Measurements from ENCODE around the gene ERBB4. TPM values are rescaled to one million over a fixed set of nuclear protein-coding genes. Genes with fewer than 3 reads are reported as not detected.

The ERBB4 gene
- total RNA-seq, 4 donors from 2014 or later, result 0.16 to 12.7 (median 0.27) TPM; not detected in 1

DNA sequence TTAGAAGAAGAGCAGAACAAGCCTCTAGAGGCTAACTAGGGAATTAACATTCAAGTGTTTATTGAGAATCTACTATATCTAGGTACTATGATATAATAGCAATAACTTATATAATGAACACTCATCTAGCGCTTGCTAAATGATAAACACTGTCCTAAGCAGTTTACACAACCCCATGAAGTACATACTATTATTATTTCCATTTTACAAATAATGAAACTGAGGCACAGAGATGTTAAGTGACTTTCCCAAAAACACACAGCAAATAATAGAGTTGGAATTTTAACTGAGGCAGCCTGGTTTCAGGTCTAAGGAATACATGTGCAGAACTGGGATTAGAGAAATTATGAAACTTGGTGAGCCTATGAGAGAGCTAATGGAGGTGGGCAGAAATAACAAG lies 1088.8 kb downstream of the ERBB4 start:
- 81 to 93% methylated on average over 1 of the region's 1 CpG for WGBS, 2 donors (ENCODE audit: low coverage in 1 of 2)
- no peak overlapping the region for H3K27ac ChIP-seq
- H3K9me3 ChIP-seq, result no peaks in the 10 kb centered on the region
- no peaks in the 10 kb centered on the region for H3K4me1 ChIP-seq
- intact Hi-C loops (cut with DNase I; ENCODE audit: low total_unique reads), result no loop called here
- TF ChIP-seq POLR2A (IDR thresholded peaks at IDR 0.05) (no peak), POLR2AphosphoS5 (IDR thresholded peaks at IDR 0.05) (no peak), EP300 (IDR thresholded peaks at IDR 0.05; ENCODE audit: low read depth) (no peak)
- TF ChIP-seq, protein P1, sequence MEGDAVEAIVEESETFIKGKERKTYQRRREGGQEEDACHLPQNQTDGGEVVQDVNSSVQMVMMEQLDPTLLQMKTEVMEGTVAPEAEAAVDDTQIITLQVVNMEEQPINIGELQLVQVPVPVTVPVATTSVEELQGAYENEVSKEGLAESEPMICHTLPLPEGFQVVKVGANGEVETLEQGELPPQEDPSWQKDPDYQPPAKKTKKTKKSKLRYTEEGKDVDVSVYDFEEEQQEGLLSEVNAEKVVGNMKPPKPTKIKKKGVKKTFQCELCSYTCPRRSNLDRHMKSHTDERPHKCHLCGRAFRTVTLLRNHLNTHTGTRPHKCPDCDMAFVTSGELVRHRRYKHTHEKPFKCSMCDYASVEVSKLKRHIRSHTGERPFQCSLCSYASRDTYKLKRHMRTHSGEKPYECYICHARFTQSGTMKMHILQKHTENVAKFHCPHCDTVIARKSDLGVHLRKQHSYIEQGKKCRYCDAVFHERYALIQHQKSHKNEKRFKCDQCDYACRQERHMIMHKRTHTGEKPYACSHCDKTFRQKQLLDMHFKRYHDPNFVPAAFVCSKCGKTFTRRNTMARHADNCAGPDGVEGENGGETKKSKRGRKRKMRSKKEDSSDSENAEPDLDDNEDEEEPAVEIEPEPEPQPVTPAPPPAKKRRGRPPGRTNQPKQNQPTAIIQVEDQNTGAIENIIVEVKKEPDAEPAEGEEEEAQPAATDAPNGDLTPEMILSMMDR (IDR thresholded peaks at IDR 0.05), result no peak
- H3K27me3 ChIP-seq, result no peaks in the 10 kb centered on the region
- no peak for DNase-seq
- H3K4me3 ChIP-seq, result no peak overlapping the region
- no peaks in the 10 kb centered on the region for H3K36me3 ChIP-seq
- in situ Hi-C loops (cut with MboI; ENCODE audit: low pct_ligation_motif_present in 1 of 4, low pct_unique_long_range_greater_than_20kb in 1 of 4, low sequenced_read_pairs in 3 of 4), result no loop called here

DNA sequence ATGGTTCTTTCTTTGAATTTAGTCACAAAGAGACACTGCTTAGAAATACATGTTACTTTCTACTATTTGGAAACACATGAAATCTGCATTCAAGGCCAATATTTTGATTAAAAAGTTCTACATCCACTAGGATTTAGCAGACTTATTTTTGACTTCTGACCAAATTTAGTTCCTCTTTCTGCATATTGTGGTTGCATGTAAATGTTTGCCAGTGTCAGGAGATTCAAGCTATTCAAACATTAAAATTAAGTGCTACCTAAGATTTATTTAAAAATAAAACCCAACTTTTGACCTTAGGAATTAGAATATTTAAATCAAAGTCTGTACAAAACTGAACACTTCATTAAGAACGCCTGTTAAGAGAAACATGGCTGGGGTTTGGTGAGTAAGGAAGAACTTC lies 1091.1 kb downstream of the ERBB4 start:
- Histone ChIP-seq H3K27me3 (no peaks in the 10 kb centered on the region), H3K27ac (no peak overlapping the region), H3K36me3 (no peaks in the 10 kb centered on the region), H3K4me1 (no peaks in the 10 kb centered on the region), H3K4me3 (no peak overlapping the region), H3K9me3 (no peaks in the 10 kb centered on the region)
- no peak for DNase-seq
- TF ChIP-seq EP300 (IDR thresholded peaks at IDR 0.05; ENCODE audit: low read depth) (no peak), POLR2A (IDR thresholded peaks at IDR 0.05) (no peak), POLR2AphosphoS5 (IDR thresholded peaks at IDR 0.05) (no peak)
- TF ChIP-seq, protein P1 (IDR thresholded peaks at IDR 0.05), result no peak
- WGBS, 2 donors (ENCODE audit: low coverage in 1 of 2), result 64 to 71% methylated on average over 1 of the region's 1 CpG
- intact Hi-C loops (cut with DNase I; ENCODE audit: low total_unique reads) (no loop called here), in situ Hi-C loops (cut with MboI; ENCODE audit: low pct_ligation_motif_present in 1 of 4, low pct_unique_long_range_greater_than_20kb in 1 of 4, low sequenced_read_pairs in 3 of 4) (no loop called here)

DNA sequence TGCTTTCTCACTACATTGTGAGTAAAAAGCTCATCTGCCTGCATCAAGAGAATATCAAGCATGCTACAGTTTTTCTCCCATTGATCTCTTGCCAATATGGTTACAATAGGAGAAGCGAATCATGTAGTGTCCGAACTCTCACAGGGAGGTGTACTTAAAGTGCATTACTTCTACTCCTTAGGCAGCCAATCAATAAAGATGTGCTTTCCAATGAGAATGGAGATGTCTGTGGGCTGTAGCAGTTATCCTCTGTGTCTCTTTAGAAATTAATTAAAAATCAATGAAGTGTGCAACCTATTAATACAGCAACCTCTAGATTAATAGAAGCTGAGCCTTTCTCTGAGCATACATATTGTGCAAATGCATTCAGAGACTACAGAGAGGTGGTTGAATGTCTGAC lies 1098.5 kb downstream of the ERBB4 start:
- H3K4me3 ChIP-seq, result no peak overlapping the region
- H3K4me1 ChIP-seq, result no peaks in the 10 kb centered on the region
- WGBS, 2 donors (ENCODE audit: low coverage in 1 of 2), result 97 to 100% methylated on average over 2 of the region's 2 CpGs
- in situ Hi-C loops (cut with MboI; ENCODE audit: low pct_ligation_motif_present in 1 of 4, low pct_unique_long_range_greater_than_20kb in 1 of 4, low sequenced_read_pairs in 3 of 4), result no loop called here
- no peaks in the 10 kb centered on the region for H3K36me3 ChIP-seq
- no peaks in the 10 kb centered on the region for H3K27me3 ChIP-seq
- no peak overlapping the region for H3K27ac ChIP-seq
- intact Hi-C loops (cut with DNase I; ENCODE audit: low total_unique reads), result no loop called here
- no peak for TF ChIP-seq POLR2A (IDR thresholded peaks at IDR 0.05)
- TF ChIP-seq POLR2AphosphoS5 (IDR thresholded peaks at IDR 0.05), result no peak
- TF ChIP-seq, protein P1 (IDR thresholded peaks at IDR 0.05), result no peak
- no peak for TF ChIP-seq EP300 (IDR thresholded peaks at IDR 0.05; ENCODE audit: low read depth)
- H3K9me3 ChIP-seq, result no peaks in the 10 kb centered on the region
- DNase-seq, result no peak

DNA sequence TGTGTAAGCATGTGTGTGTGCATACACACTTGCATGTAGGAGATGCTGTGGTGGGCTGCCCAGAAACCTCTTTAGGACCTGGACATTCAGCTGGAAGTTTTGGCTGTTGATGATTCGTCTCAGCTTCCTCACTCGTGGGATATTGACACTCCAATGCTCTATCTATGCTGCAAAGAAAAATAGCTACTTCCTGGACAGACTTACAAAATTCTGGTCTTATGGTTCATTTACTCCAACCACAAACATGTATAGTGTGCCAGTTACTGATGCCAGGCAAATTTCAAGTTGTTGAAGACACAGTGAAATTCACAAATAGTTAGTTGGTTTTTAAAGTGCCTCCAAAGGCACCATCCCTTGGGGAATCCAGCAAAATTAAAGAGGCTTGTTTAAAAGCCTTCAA lies 1099.6 kb downstream of the ERBB4 start:
- no peak for TF ChIP-seq EP300 (IDR thresholded peaks at IDR 0.05; ENCODE audit: low read depth)
- TF ChIP-seq, protein P1 (IDR thresholded peaks at IDR 0.05), result no peak
- TF ChIP-seq POLR2A (IDR thresholded peaks at IDR 0.05), result no peak
- no peak for TF ChIP-seq POLR2AphosphoS5 (IDR thresholded peaks at IDR 0.05)
- DNase-seq, result no peak
- Histone ChIP-seq H3K4me1 (no peaks in the 10 kb centered on the region), H3K9me3 (no peaks in the 10 kb centered on the region), H3K36me3 (no peaks in the 10 kb centered on the region), H3K27me3 (no peaks in the 10 kb centered on the region), H3K27ac (no peak overlapping the region), H3K4me3 (no peak overlapping the region)
- intact Hi-C loops (cut with DNase I; ENCODE audit: low total_unique reads), result no loop called here
- in situ Hi-C loops (cut with MboI; ENCODE audit: low pct_ligation_motif_present in 1 of 4, low pct_unique_long_range_greater_than_20kb in 1 of 4, low sequenced_read_pairs in 3 of 4), result no loop called here
- 55 to 80% methylated on average over 1 to 2 of the region's 2 CpGs for WGBS, 2 donors (ENCODE audit: low coverage in 1 of 2)

Data from transverse colon (tissue), 4 donors.